Stimulated activated CD8-positive, alpha-beta memory T cell treated with anti-CD3 and anti-CD28 coated beads, Interleukin-15, amount 100 ng/mL, for 48 hours (primary cell): ENCODE results near the gene IDUA.
"Not testable (repeated sequence)": the region's sequence is repeated elsewhere in the genome, so short reads cannot be mapped to it uniquely, and the experiment has no call there.

Experiments
- DNase-seq, 2 donors: peaks; one replicate each; pipeline ENCODE4 v3.0.0-alpha.2; 2020; ENCODE audit warnings: low read depth in 2 of 2

IDUA gene

DNA sequence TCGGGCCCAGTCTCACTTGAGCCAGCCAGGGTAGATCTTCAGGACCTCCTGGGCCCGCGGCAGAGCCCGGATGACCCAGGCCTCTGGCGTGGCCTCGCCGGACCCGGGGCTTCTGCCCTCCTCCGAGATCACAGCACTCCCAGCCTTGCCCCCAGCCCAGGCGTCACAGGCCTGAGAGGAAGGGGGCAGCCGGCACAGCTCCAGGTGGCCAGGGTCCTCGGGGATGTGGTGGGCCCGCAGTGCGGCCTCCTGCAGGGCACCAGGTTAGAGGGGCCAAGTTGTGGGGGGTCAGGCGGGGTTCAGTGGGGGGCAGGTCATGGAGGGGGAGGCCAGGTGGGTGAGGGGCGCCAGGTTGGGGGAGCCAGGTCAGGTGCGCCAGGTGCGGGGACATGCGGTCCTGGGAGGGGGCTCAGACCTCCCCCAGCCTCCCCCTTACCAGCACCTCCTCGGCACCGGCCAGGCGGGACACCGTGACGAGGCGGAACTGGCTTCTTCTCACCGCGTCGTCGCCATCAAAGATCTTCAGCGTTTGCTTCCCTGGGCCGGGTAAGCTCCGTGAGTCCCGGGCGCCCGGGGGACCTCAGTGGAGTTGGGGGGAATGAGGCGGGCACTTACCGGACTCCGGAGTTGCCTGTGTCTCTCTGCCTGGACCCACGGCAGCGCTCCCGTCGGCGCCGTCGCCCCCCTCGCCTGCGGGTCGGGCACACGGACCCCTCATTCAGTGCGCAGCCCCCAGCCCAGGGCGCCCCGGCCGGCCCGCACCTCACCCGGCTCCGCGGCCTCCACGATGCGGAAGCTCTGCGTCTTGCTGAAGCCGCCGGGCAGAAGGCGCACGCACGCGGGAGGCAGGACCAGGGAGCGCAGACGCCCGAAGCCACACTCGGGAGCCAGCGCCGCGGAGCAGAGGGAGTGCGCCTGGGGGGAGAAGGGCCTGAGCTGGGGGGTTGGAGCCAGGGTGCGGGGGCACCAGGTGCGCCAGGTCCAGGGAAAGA, 19.4 kb upstream of the IDUA start:
- DNase-seq, result no peak

DNA sequence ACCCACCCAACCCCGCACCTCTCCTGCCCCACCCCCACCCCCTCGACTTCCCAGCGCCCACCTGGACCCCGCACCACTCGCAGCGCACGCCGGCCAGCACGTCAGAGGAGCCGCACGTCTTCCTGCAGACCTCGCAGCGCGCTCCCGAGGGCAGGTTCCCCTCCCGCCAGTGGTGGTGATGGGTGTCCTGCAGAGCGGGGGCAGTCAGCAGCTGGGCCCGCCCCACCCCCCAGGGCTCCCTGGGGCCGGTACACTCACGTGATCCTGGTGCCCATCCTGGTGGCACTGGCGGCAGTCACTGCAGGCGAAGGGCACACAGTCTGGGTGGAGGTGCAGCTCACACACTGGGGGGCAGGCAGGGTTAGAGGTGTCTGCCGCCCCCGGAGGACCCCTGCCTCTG, 18.6 kb upstream of the IDUA start:
- DNase-seq, result no peak

DNA sequence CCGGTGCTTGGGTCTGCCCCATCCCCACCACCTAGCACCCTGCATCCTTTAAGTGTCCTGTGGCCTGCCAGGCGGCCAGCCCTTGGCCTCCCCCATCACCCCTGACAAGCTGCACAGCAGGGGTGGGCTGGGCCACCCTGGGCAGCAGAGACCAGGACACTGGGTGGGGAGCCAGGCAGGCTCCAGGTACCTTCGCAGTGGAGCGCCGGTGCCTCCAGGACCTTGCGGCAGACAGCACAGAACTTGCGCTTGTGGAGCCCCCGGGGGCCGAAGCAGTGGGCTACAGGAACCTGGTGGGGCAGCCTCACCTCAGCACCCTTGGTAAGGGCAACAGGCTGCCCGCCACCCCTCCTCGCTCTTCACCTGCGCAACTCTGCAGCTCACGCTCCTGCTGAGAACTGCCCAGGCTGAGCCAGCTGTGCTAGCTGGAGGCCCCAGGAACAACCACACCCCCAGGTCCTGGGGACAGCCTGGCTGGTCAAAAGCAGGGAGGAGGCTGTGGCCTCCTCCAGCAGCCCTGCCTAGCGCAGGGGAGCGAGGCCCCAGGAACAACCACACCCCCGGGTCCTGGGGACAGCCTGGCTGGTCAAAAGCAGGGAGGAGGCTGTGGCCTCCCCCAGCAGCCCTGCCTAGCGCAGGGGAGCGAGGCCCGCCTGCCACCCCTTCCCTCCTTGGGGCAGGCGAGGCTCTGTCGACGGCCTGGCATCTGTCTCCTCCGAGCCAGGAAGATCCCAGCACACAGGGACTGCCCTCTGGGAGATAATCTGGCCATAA, 18.0 kb upstream of the IDUA start:
- DNase-seq, result no peak

DNA sequence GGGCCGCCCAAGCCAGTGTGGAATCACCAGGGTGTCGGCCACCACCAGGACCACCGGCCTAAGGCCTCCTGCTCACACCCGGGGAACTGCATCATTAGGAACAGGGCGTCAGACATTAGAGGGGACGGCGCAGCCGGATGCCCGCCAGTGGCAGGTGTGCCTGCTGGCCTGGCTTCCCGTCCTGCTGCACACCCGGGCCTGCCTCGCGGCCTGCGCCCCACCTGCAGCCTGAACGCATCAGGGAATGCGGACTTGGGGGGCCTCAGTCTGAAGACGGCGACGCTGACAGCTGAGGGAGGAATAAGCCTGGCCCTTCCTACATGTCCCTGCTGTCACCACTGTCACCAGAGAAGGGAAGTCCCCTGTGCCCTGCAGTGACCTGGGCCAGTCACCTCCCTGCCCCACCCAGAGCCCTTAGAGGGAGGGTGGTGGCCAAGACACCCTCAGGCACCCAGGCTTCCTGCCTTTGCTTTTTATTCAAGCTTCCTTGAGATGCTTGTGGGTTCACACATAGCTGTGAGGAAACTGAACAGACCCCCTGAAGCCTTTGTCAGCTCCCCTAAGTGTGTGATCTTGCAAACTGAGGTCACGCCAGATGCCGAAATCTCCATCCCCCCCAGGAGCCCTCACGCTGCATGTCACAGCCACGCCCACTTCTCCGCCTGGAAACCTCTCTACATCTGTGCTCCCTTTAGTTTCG, 16.6 kb upstream of the IDUA start:
- no peak for DNase-seq

DNA sequence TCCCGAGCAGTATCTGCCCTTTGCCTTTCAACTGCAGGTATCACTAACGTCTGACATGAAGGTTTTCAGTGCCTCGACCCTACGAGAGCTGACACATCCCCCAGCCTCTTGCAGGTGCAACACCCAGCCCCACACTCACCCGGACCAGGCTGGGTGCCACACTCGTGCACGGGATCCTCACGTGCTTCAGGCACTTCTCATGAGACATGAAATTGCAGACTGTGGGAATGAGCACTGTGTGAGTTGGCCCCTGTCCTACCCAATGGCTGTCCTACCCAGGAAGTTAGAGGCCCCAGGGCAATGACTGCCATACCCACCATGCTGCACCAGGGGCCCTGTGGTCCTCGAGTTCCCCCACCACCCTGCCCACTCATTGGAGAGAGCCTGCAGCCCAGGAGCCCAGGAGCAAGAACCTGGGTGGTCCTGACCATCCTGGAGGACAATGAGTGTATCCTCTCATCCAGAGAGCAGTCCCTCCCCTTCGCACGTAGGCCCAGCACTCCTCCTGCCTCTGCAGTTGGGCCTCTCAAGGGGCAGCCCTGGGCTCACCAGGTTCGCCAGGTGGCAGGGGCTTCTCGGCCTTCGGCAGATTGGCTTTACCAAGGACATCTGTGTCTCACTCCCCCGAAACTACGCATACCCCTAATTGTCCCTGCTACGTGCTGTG, 15.9 kb upstream of the IDUA start:
- DNase-seq, result no peak

DNA sequence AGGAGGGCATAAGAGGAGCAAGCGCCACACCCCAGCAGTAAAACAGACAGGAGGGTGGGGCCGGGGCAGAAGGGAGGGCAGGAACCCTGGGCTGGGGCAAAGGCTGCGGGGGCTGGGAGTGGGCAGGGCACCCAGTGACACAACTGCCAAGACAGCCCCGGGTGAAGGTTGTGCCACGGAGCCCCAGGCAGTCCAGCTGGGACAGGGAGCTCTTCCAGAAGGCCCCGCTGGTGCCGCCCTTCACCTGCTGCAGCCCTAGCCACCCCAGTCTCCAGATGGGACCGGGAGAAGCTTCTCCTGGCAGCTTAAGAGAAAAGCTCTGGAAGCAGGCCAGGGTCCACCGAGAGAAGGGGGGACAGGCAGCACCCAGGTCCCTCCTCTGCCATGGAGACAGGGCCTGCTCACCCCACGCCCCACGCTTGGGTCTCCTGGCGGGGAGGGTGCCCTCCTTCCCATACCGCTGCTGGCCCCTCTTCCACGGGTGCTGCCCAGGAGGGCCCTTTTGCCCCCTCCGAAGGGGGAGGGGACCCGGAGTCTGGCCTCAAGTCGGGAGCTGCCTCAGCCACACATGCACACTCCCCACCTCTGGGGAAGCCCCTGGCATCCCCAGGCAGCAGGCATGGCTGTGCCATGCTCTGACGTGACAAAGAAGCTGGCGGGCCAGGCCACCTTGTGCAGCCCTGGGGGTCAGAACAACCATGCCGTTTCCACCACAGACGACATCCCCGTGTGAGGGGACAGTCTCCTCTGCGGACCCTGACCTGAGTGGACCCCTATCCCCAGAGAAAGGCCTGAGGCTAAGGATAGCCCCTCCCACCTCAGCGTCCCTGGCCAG, 15.0 kb upstream of the IDUA start:
- DNase-seq, result no peak

DNA sequence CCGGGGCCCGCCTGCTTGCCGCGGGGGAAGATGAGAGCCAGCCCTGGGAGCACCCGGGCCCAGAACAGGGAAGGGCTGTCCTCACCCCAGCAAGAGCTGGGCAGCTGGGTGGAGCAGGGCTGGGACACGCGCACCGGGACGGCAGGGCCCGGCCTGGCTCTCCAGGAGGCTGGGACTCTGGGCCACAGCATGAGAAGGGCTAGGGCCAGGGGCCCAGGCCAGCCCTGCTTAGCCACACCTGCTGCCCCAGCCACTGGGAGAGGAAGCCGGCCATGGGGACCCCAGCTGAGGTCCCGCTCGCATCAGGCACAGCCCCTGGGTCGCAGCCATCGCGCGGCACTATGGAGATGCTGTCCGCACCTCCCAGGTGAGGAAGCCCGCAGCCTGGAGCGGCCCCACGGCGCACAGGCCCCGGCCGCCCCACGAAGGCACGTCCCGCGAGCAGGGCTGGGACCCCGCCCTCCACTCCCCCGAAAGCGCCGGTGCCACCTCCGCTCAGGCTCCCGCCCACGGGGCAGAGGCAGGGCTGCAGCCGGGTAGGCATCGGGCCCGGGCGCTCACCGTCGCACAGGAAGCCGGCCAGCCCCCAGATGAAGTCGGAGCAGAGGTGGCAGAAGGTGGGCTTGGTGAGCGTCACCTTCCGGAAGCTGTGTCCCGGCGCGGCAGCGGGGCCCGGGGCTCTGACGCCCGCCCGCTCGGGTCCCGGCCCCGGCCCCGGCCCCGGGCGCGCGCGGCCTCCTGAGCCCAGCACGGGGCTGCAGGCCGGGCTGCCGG, 14.0 kb upstream of the IDUA start:
- DNase-seq, result peak; percentile 20 to 28

DNA sequence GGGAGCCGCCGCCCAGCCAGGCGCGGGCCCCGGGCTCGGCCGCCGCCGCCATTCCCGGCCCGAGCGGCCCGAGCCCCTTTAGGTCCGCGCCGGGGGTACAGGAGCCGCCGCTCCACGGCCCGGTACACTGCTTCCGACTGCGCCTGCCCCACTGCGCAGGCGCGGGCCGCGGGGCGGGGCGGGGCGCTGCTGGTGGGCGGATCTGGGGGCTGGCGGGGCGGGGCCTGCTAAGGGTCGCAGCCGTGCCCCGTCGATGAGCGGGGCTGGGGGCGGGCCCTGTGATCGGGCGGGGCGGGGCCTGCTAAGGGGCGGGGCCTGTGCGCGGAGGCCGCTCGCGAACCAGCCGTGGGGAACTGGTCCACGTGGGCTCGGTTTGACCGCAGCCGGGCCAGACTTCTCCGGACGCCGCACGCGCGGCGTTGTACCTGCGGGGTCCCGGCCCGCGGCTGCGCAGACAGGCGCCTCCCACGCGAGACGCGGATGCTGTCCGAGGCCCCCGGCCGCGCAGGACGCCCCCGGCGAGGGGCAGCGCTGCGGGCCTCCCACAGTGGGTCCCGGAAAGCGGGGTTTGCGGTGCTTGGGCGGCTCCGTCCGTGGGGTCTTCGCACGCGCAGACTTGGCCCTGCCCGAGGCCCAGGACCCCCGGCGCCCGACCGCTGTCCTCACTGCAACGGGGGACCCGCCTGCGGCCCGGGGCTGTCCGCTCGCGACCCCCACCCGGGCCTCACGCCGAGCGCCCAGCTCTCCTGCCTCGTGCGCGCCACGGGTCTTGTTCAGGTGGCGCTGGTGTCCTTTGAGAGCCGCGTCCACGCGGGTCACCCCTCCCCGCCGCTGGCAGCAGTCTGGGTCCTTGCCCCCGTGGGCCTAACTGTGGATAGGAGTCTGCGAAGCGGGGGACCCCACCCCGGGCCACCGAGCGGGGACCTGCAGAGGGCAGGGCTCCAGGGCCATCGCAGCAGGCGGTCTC, 13.1 kb upstream of the IDUA start, which contains the start of gene DGKQ:
DGKQ (minus strand) TSS at position 139 of the 967 bp plus-strand sequence; CDS start at position 52, 87 bp downstream.
- DNase-seq, result peak; percentile 77 to 83

DNA sequence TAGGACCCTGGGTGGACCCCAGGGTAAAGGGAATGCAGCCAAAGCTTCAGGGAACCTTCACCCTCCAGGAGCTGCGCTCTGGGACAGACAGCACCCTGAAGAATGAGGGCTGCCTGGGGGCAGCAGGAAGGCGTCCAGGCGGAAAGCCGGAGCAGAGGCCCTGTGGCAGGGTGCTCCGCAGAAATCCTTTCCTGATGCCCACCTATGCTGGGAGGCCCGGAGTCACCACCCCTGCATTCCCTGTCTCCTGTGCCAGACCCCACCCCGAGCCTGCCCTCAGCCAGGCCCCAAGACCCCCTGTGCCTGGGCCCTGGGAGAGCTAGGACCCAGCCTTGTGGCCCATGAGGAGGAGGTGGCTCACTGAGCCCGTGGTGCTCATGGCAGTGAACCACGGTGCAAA, 12.2 kb upstream of the IDUA start:
- DNase-seq, result no peak

DNA sequence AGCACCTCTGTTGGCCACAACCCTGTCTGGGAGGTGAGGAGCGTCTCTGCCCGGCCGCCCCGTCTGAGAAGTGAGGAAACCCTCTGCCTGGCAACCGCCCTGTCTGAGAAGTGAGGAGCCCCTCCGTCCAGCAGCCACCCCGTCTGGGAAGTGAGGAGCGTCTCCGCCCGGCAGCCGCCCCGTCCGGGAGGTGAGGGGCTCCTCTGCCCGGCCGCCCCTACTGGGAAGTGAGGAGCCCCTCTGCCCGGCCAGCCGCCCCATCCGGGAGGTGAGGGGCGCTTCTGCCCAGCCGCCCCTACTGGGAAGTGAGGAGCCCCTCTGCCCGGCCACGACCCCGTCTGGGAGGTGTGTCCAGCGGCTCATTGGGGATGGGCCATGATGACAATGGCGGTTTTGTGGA, 10.8 kb upstream of the IDUA start:
- not testable (repeated sequence) for DNase-seq

DNA sequence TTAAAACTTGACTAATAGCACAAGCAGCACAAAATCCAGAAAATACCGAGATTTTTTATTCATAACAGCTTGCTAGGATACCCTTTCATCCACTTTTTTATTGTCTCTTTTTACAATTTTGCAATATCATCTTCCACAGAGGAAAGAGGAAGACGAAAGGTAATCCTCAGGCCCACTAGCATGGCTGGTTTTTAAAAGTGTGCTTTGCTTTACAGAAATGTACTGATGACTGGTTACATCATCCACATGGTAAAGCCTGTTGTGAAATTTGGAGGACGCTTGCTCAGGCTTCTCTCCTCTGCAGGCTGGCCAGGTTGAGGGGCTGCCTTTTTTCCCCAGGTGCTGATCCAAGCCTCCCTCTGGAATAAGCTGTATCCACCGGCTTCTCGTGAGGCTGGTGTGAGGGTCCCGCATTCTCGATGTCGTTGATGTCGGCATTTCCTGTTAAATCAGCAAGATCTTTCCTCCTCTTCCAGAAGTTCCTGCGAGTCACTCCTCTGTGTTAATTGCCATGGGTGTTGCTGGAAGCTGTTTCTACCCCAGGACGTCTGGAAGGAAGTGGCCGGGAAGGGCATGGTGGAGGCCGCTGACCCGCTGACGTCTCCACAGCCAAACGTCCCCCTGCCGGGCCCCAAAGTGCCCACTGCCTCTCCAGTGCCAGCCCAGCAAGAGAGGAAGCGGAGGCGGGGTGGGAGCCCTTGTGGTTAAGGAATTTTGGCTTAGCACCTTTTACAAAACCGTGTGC, 7.7 kb upstream of the IDUA start:
- no peak for DNase-seq

DNA sequence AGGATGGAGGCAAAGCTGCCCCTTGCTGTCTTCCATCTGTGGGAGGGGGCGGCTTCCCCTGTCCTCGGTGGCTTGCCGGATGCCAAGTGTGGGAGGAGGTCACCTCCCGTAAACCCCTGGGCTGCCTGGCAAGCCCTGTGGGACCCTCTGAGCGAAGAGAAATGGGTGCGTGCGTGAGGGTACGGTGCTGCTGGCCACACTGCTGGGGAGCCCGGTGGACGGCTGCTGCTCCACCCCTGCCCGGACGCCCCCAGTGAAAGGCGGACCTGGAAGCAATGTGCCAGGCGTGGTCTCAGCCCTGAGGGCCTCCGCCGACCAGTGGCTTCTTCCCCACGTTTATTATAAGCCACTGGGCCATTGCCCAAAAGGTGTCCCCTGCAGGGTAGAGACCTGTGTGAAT, 4.6 kb upstream of the IDUA start:
- DNase-seq, result no peak

DNA sequence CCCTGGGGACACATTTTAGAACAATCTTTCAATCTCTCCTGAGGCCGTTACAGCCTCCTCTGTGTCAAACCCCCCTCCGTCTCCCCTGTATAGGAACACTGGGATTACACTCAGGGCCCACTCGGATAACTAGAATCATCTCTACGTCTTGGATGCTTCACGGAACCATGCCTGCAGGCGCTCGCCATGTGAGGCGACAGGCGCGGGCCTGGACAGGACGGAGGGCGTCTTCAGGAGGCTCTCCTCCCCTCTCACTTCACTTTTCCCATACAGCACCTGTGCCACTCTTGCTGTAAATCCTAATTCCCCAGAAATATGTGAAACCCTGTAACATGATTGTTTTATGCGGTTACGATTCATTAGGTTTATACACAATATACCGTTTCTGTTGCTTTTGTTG, 4.0 kb upstream of the IDUA start:
- no peak for DNase-seq

DNA sequence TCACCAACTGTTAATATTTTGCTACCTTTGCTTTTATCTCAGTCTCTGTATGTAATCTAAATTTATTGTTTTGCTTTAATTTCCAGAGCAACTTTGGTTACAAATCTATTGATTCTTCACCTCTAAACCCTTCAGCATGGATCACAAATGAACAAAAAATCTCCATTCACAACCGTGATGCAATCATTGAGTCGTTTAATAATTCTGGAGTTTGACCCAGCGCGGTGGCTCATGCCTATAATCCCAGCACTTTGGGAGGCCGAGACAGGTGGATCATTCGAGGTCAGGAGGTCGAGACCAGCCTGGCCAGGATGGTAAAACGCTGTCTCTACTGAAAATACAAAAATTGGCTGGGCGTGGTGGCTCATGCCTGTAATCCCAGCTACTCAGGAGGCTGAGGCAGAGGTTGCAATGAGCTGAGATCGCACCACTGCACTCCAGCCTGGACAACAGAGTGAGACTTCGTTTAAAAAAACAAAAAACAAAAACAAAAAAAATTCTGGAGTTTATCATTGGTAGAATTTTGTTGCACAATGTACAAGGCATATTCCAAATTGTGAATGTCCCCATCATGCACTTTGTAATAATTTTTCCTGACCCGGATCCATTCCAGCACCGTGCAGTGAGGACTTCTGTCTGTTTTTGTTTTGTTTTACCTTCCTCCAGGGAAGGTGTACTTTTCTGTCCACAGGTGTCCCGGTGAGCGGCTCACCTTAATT, 2.3 kb upstream of the IDUA start:
- no peak for DNase-seq

DNA sequence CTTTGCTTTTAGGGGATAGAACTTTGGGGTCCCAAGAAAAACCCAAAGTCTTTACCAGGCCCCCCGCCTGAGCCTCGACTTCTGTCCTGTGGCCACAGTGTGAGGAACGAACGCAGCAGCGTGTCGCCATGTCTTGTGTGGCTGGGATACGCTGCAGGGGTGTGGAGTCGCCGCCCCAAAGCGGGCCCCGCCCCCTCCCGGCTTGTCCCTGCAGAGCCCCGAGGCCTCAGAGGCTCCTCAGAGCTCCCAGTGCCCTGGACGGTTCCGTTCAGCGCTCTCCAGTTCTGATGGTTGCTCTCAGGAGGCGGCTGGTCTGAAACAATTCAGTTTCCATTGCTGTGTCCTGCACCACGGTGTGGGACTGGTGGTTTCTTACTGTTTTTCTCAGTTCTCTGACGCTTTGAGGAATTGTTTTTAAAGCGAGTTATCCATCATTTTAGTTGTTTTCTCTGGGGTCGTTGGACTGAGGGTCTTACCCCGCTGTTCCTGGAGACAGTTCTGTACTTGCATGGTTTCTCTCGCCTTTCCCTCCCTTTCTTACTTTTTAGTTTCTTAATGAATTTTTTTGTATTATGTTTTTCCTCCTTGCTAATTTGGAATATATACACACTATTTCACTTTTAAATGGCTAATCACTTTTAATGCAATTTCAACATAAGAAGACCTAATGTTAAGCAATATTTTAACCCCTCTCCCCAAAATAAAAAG, 1.6 kb upstream of the IDUA start:
- DNase-seq, result peak; percentile 66

DNA sequence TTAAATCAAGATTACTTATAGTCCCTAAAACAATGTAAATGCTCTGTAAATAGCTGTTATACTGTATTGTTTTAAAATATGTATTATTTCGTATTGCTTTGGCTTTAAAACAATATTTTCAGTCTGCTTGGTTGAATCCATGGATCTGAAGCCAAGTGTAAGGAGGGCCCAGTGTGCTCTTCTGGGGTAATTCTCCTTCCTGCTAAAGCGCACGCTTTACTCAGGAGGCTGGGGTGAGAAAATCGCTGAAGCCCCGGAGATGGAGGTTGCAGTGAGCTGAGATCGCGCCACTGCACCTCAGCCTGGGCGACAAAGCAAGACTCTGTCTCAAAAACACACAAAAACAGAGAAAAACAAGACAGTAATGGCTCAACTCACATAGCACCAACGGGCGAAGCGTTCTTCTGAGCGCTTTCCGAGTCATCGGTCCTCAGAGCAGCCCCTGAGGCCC, 391 bp upstream of the IDUA start:
- no peak for DNase-seq
